ENCODE data around the gene PDXP.
A peak's percentile ranks its signal among the peaks of the same experiment; 100 is the strongest.

The PDXP gene

GRCh38 chr22:37626556-37627075 is 31.9 kb upstream of the PDXP start:
- in situ Hi-C loops (cut with MboI; ENCODE audit: low pct_unique_long_range_greater_than_20kb, low sequenced_read_pairs) = no loop called here
- no peak for DNase-seq

GRCh38 chr22:37627121-37627520 is 31.4 kb upstream of the PDXP start:
- in situ Hi-C loops (cut with MboI; ENCODE audit: low pct_unique_long_range_greater_than_20kb, low sequenced_read_pairs) = no loop called here
- no peak for DNase-seq

GRCh38 chr22:37627545-37627944 is 31.0 kb upstream of the PDXP start:
- no peak for DNase-seq
- in situ Hi-C loops (cut with MboI; ENCODE audit: low pct_unique_long_range_greater_than_20kb, low sequenced_read_pairs) = no loop called here

- in situ Hi-C loops (cut with MboI; ENCODE audit: low pct_unique_long_range_greater_than_20kb, low sequenced_read_pairs) = no loop called here
- no peak for DNase-seq
Observed at GRCh38 chr22:37628830-37629229, 29.7 kb upstream of the PDXP start.

GRCh38 chr22:37629928-37630327 is 28.6 kb upstream of the PDXP start:
- in situ Hi-C loops (cut with MboI; ENCODE audit: low pct_unique_long_range_greater_than_20kb, low sequenced_read_pairs) = no loop called here

GRCh38 chr22:37630839-37631435 is 27.6 kb upstream of the PDXP start:
- DNase-seq = no peak
- in situ Hi-C loops (cut with MboI; ENCODE audit: low pct_unique_long_range_greater_than_20kb, low sequenced_read_pairs) = no loop called here

More at GRCh38 chr22:37629928-37630327, 28.6 kb upstream of the PDXP start:
- no peak for DNase-seq

- in situ Hi-C loops (cut with MboI; ENCODE audit: low pct_unique_long_range_greater_than_20kb, low sequenced_read_pairs) = no loop called here
- DNase-seq = no peak
Observed at GRCh38 chr22:37631448-37632173, 26.9 kb upstream of the PDXP start.

- in situ Hi-C loops (cut with MboI; ENCODE audit: low pct_unique_long_range_greater_than_20kb, low sequenced_read_pairs) = no loop called here
- no peak for DNase-seq
Observed at GRCh38 chr22:37632174-37633088, 26.1 kb upstream of the PDXP start.

- in situ Hi-C loops (cut with MboI; ENCODE audit: low pct_unique_long_range_greater_than_20kb, low sequenced_read_pairs) = no loop called here
Observed at GRCh38 chr22:37633089-37633624, 25.4 kb upstream of the PDXP start.

GRCh38 chr22:37633625-37634416 is 24.7 kb upstream of the PDXP start:
- DNase-seq = peak; percentile 97

More at GRCh38 chr22:37633089-37633624, 25.4 kb upstream of the PDXP start:
- DNase-seq = no peak

GRCh38 chr22:37634417-37634924 is 24.1 kb upstream of the PDXP start:
- in situ Hi-C loops (cut with MboI; ENCODE audit: low pct_unique_long_range_greater_than_20kb, low sequenced_read_pairs) = no loop called here
- no peak for DNase-seq

More at GRCh38 chr22:37633625-37634416, 24.7 kb upstream of the PDXP start:
- in situ Hi-C loops (cut with MboI; ENCODE audit: low pct_unique_long_range_greater_than_20kb, low sequenced_read_pairs) = no loop called here

- in situ Hi-C loops (cut with MboI; ENCODE audit: low pct_unique_long_range_greater_than_20kb, low sequenced_read_pairs) = no loop called here
Observed at GRCh38 chr22:37635157-37635556, 23.4 kb upstream of the PDXP start.

GRCh38 chr22:37636186-37636948 is 22.2 kb upstream of the PDXP start:
- peak; percentile 62 for DNase-seq
- in situ Hi-C loops (cut with MboI; ENCODE audit: low pct_unique_long_range_greater_than_20kb, low sequenced_read_pairs) = no loop called here

More at GRCh38 chr22:37635157-37635556, 23.4 kb upstream of the PDXP start:
- no peak for DNase-seq

GRCh38 chr22:37636949-37637273 is 21.6 kb upstream of the PDXP start:
- in situ Hi-C loops (cut with MboI; ENCODE audit: low pct_unique_long_range_greater_than_20kb, low sequenced_read_pairs) = no loop called here
- DNase-seq = no peak

GRCh38 chr22:37638391-37639069 is 20.0 kb upstream of the PDXP start:
- no peak for DNase-seq
- in situ Hi-C loops (cut with MboI; ENCODE audit: low pct_unique_long_range_greater_than_20kb, low sequenced_read_pairs) = no loop called here

GRCh38 chr22:37639070-37639760 is 19.3 kb upstream of the PDXP start, which contains the start of gene SH3BP1:
Gene SH3BP1, plus strand, starts transcription at chr22:37639669. Its CDS starts 119 bp downstream, at chr22:37639788.
- peak; percentile 23 for DNase-seq
- in situ Hi-C loops (cut with MboI; ENCODE audit: low pct_unique_long_range_greater_than_20kb, low sequenced_read_pairs) = no loop called here
